Activated gamma-delta T cell treated with anti-CD3 and anti-CD28 coated beads, Interleukin-2, amount 50 U/mL, for 16 hours (primary cell): Measurements from ENCODE around the gene RSBN1L.
A peak's percentile ranks its signal among the peaks of the same experiment; 100 is the strongest.

ENCODE experiments used
- DNase-seq: peaks from one replicate; pipeline ENCODE4 v3.0.0-alpha.2; 2020; ENCODE audit warnings: low read depth

Gene RSBN1L

DNA sequence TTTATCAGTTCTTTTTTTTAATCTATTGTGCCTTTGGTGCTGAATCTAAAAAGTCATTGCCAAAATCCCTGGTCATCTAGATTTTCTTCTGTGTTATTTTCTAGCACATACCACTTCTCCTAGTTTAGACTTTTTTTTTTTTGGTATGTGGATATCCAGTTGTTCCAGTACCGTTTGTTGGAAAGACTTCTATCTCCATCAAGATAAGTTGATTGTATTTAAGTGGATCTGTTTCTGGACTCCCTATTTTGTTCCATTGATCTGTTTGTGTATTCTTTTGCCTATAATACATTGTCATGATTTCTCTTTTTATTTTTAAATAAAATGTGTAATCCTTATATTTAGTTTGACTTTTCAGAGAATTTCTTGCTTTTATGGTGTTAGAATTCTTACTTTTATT is 35.5 kb downstream of the RSBN1L start:
- DNase-seq = no peak

DNA sequence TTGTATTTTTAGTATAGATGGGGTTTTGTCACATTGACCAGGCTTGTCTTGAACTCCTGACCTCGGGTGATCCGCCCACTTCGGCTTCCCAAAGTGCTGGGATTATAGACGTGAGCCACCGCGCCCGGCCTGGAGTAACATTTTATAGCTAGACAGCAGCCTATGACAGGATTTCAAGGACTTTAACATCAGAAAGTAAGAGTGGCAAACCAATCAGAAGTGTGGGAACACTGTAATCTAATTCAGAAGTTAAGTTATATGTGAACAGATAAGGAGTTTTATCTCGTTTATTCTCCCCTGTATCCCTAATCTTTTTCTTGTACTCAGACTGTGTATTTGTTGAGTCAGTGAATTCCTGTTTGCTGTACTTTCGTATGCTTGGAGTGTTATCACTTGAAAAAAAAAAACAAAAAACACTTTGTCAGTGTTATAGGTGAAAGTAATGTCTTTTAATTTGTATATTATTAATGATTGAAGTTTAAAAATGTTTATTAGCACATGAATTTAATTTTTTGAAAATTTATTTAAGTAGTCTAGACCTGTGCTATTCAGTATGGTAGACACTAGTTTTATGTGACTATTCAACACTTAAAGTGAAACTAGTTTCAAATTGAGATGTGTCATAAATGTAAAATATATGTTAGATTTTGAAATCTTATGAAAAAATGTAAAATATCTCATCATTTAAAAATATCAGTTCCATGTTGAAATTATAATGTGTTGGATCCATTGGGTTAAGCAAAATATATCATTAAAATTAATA is 38.6 kb downstream of the RSBN1L start:
- no peak for DNase-seq

GRCh38 chr7:77735457-77735856 is 39.2 kb downstream of the RSBN1L start:
- DNase-seq = no peak

- DNase-seq = no peak
Measured at GRCh38 chr7:77736991-77737390, 40.7 kb downstream of the RSBN1L start.

GRCh38 chr7:77738382-77738781 is 42.1 kb downstream of the RSBN1L start:
- no peak for DNase-seq

DNA sequence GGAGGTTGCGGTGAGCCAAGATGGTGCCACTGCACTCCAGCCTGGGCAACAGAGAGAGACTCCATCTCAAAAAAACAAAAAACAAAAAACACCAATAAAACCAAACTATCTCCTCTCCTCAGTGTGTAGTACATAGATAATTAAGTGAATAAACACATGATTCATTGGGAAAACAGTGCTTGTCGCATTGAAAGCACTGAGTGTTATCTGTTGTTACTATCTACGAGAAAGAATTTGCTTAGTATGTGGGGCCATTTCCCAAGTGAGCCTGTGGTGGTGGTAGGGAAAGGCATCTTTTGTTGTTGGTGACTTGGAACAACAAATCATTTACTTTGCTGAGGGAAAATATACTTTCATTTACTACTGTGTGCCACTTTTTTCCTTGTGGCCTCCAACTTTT is 42.6 kb downstream of the RSBN1L start:
- DNase-seq = no peak

- no peak for DNase-seq
Measured at GRCh38 chr7:77740257-77740656, 44.0 kb downstream of the RSBN1L start.

DNA sequence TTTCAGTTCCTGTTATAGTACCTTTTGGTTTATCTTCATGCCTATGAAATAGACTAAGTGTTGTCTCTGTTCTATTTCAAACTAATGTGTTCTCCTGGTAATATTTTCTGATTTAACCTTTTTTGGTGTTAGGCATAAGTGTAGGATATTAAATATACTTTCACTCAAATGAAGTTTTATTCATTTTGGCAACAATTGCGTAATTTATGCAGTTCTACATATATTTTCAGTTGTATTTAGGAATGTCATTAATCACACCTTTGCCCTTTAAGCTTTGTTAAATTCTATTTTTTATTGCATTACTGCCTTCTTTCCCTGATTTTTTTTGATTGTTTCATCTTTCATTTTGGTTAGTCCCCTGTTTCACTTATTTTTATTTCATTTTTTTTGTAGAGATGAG is 47.3 kb downstream of the RSBN1L start:
- DNase-seq = no peak

- no peak for DNase-seq
Measured at GRCh38 chr7:77745746-77746145, 49.5 kb downstream of the RSBN1L start.

DNA sequence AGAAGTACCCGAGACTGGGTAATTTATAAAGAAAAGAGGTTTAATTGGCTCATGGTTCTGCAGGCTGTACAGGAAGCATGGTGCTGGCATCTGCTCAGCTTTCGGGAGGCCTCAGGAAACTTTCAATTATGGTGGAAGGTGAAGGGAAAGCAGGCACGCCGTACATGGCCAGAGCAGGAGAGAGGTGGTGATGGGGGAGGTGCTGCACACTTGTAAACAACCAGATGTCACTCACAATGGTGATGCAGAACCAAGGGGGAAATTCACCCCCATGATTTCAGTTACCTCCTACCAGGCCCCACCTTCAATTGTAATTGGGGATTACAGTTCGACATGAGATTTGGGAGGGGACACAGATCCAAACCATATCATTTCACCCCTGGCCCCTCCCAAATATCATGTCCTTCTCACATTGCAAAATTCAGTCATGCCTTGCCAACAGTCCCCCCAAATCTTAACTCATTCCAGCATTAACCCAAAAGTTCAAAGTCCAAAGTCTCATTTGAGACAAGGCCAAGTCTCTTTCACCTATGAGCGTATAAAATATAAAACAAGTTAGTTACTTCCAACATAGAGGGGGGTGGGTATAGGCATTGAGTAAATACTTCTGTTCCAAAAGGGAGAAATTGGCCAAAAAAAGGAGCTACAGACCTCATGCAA is 50.0 kb downstream of the RSBN1L start:
- DNase-seq = no peak

DNA sequence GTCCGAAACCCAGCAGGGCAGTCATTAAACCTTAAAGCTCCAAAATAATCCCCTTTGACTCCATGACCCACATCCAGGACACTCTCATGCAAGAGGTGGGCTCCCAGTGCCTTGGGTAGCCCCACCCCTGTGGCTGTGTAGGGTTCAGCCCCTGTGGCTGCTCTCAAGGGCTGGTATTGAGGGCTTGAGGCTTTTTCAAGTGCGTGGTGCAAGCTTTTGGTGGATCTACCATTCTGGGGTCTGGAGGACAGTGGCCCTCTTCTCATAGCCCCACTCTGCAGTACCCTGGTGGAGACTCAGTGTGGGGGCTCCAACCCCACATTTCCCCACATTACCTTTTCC is 50.5 kb downstream of the RSBN1L start:
- no peak for DNase-seq

DNA sequence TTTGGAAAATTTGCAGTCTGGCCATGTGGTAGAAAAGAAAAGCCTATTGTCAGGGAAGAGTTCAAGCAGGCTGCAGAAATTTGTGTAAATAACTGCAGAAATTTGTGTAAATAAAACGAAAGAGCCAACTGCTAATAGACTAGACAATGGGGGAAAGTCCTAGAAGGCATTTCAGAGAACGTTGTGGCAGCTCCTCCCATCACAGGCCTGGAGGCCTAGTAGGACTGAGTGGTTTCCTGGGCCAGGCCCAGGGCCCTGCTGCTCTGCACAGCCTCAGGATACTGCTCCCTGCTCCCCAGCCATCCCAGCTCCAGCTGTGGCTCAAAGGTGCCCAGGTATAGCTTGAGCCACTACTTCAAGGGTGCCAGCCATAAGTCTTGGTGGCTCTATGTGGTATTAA is 50.9 kb downstream of the RSBN1L start:
- no peak for DNase-seq

GRCh38 chr7:77747718-77748117 is 51.5 kb downstream of the RSBN1L start:
- no peak for DNase-seq

DNA sequence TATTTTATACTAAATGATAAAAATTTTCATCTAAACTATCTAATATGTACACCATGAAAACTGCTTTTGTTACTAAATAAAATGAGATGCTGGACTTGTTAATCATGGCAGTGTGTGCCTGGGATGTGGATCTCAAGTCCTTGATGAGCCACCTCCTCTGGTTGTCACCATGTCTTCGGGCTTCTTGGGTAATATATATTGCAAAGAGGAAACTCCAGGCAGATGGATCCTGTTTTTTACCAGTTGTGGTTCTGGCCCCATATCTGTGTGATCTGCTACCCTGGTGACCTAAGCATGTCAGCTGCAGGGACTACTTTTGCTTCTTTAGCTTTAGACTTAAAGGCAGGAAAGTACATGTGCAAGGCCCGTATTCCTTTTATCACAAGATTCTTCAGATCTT is 55.8 kb downstream of the RSBN1L start:
- no peak for DNase-seq

- no peak for DNase-seq
Measured at GRCh38 chr7:77753173-77753572, 56.9 kb downstream of the RSBN1L start.

- no peak for DNase-seq
Measured at GRCh38 chr7:77757589-77757988, 61.3 kb downstream of the RSBN1L start.

- DNase-seq = peak; percentile 67
Measured at GRCh38 chr7:77759294-77759889, 63.1 kb downstream of the RSBN1L start.

DNA sequence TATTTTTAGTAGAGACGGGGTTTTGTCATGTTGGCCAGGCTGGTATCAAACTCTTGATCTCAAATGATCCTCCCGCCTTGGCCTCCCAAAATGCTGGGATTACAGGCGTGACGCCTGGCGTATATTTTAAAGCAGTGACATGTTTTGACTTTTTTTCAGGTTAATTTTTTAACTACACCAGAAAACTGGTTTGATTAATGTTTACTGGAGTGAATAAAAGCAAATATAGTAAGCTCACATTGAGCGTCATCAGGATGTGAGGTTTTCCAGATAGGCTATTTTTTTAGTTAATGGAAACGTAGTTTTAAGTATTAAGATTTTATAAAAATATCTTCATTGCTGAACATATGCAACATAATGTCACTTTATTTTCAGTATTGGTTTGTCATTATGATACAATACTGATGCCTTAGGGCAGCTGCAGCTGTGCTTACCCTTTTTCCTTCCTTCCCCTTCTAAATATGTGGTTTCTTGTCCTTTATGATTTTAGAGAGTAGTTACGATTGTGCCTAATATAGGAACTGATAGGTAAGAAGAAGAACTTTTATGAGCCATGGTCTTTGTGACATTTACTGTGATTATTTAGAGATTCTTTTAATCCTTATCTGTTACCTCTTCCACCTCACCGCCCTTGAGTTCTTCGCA is 64.7 kb downstream of the RSBN1L start:
- DNase-seq = no peak

DNA sequence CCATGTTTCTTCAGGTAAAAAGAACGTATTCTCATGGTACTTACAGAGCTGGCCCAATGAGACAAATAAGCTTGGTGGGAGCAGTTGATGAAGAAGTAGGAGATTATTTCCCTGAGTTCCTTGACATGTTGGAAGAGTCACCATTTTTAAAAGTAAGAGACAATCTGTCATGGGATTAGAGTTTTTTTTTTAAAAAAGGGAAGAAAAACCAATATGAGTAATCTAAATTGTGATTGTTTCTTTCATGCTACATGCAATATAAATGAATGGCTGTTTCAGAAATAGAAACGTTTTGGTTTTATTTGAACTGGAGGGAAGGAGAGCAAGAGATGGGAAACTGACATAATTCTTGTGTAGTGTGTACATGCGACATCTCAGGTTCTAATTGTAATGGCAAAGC is 69.2 kb downstream of the RSBN1L start:
- no peak for DNase-seq

DNA sequence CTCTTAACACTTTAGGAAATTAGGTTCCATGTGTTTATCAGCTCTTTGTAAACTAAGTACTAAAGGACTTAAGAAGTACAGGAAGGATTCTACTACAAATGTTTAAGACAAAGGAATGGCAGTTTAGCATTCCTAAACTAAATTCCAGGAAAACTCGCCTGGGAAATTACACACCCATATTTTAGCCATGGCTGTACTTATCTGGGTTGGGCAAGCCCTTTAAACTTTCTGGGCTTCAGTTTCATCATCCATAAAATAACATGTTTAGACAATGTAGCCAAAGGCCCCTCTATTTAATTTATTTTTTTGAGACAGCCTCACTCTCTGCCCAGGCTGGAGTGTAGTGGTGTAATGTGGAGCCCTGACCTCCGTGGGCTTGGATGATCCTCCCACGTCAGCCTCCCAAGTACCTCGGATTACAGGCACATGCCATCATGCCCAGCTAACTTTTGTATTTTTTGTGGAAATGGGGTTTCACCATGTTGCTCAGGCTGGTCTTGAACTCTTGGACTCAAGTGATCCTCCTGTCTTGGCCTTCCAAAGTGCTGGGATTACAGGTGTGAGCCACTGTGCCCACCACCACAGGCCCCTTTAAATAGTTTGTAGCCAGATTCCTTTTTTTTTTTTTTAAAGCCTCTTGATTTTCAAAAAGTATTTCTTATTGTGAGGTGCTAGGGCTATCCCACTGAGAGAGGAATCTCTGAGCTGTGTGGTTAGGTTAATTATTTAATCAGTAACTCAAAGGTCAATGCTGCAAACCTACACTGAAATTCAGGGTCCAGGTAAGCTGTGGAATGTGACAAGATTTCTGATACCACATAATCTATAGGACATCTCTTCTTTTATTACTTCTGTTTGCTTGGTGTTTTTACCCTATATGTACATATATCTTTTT is 69.9 kb downstream of the RSBN1L start:
- no peak for DNase-seq

DNA sequence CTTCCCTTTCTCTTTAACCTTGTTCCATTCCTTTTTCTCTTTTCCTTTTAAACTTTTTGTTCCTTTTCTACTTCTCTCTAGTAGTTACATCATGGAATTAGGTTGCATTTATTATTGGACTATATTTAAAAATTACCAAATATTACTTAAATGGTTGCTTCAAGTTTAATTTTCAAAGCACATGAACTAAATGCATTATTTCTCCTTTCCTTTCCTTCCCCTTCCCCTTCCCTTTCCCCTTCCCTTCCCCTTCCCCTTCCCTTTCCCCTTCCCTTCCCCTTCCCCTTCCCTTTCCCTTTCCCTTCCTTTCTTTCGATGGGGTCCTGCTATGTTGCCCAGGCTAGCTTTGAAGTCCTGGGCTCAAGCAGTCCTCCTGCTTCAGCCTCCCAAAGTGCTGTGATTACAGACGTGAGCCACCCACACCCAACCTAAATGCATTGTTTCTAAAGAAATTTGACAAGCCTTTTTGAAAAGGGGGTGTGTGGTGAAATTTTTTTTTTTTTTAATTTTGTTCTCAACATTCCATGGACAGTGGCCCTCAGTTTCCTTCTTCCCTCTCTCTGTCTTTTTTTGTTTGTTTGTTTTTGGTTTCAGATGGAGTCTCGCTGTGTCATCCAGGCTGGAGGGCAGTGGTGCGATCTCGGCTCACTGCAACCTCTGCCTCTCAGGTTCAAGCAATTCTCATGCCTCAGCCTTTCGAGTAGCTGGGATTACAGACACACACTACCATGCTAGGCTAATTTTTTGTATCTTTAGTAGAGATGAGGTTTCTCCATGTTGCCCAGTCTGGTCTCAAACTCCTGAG is 70.7 kb downstream of the RSBN1L start:
- no peak for DNase-seq
